Pancreas (tissue), 10 donors: Measurements from ENCODE around the gene MYEOV. TPM values are rescaled to one million over a fixed set of nuclear protein-coding genes. Genes with fewer than 3 reads are reported as not detected.

Experiments used
- ATAC-seq, 4 donors: fragments of 200-7000 bp; cut with Tn5 transposase; one replicate each; pipeline versions ENCODE4 v1.8.0 to v1.9.1; 2020; ENCODE audit warnings: mild to moderate bottlenecking in 4 of 4, moderate library complexity in 4 of 4
- DNase-seq, 6 donors: peaks; one replicate each; pipeline ENCODE4 v3.0.0-alpha.2; 2020
- FAIRE-seq: peaks from 2 replicates; lab custom pipeline; 2012; peaks lifted over from hg19 to GRCh38; lab: Jason Lieb, UNC
- H3K27ac ChIP-seq, 4 donors: fragments of 200-600 bp; sonication (generic); 1 replicate in 3 of 4; 2 replicates in 1 of 4; pipeline versions ENCODE4 v1.5.0 to v1.8.0; 2020
- H3K27me3 ChIP-seq, 4 donors: fragments of 200-600 bp; one replicate each; pipeline ENCODE4 v1.8.0; 2021
- H3K36me3 ChIP-seq, 3 donors: fragments of 200-600 bp; sonication (generic) in 1 of 3; one replicate each; pipeline versions ENCODE4 v1.5.0 to v1.8.0; 2020 to 2021
- H3K4me1 ChIP-seq, 3 donors: fragments of 200-600 bp; one replicate each; pipeline ENCODE4 v1.8.0; 2021
- H3K4me3 ChIP-seq, 4 donors: fragments of 200-600 bp; sonication (generic) in 2 of 4; one replicate each; pipeline versions ENCODE4 v1.5.0 to v1.8.0; 2020 to 2021
- H3K9me3 ChIP-seq, 4 donors: fragments of 200-600 bp; one replicate each; pipeline ENCODE4 v1.8.0; 2021
- CTCF ChIP-seq, 4 donors: fragments of 200-600 bp; sonication (generic) in 3 of 4; IDR thresholded peaks; one replicate each; pipeline versions ENCODE4 v1.5.0 to v1.8.0; 2021; ENCODE audit warnings: antibody characterized with exemption in 4 of 4
- WGBS, 2 donors: extraction: QIAGEN DNeasy Blood & Tissue Kit; methylation state at CpG; one replicate each; pipeline ENCODE4 v1.1.7; 2013; 5-methylcytosine and 5-hydroxymethylcytosine counted together
- intact Hi-C, 3 donors: fragments of 100-400 bp; cut with DNase I; formaldehyde crosslinking; loops; one replicate each; pipeline versions ENCODE4 v1.11.1 to v1.14.2; 2022
- polyA plus RNA-seq, 2 donors: library from polyadenylated mRNA; stranded (reverse); fragments of 200-250 nt; gene quantifications; one replicate each; pipeline ENCODE4 v1.2.3, GENCODE V29; 2013
- total RNA-seq, 6 donors: library from RNA; stranded (reverse); fragmentation: NEBNext Ultra II Directional in 4 of 6; extraction: Animal tissue kit (Norgen Biotek cat#: 25700) in 4 of 6; gene quantifications; one replicate each; pipeline versions ENCODE4 v1.2.1 to v1.2.4, GENCODE V29; 2021 to 2023
- donor health status: healthy with polysubstance abuse.
- donor health status: DM: no; HTN: no; CAD: no; lungs with moderate emphysema.
- donor health status: DM: no; HTN: no; CAD: no.
- donor health status: control.
- donor health status: control.
- donor health status: Bipolar disorder and iron deficiency.
- donor health status: DM: yes; HTN: yes; CAD: no.
- donor health status: DM: no; HTN: no; CAD: no.
- donor health status: DM: no; HTN: no; CAD: no.
- donor health status: DM: yes; HTN: yes; CAD: no.

Gene MYEOV
- total and polyA plus RNA-seq, 8 donors, result 0.37 to 3.8 (median 3.2) TPM; not detected in 1

GRCh38 chr11:69333879-69334278 lies 39.9 kb downstream of the MYEOV start:
- no peak for FAIRE-seq
- TF ChIP-seq CTCF (IDR thresholded peaks at IDR 0.05), result no peak

GRCh38 chr11:69335007-69335780 lies 41.2 kb downstream of the MYEOV start:
- Histone ChIP-seq H3K4me3 (no peak overlapping the region), H3K27ac (no peak overlapping the region), H3K36me3 (no peaks in the 10 kb centered on the region), H3K9me3 (no peaks in the 10 kb centered on the region), H3K4me1 (peaks cover 5 to 11% (median 9%) of the 10 kb centered on the region in 3 donors), H3K27me3 (no peaks in the 10 kb centered on the region)
- WGBS, 2 donors, result 94 to 95% methylated on average over 15 of the region's 15 CpGs
- TF ChIP-seq CTCF (IDR thresholded peaks at IDR 0.05), result no peak
- DNase-seq, result peak in 2 of 6 donors; percentile 6
- no peak for ATAC-seq
- intact Hi-C loops, result no loop called here
- FAIRE-seq, result no peak

More at GRCh38 chr11:69333879-69334278, 39.9 kb downstream of the MYEOV start:
- Histone ChIP-seq H3K27me3 (no peaks in the 10 kb centered on the region), H3K4me1 (peaks cover 5 to 11% (median 9%) of the 10 kb centered on the region in 3 donors), H3K27ac (no peak overlapping the region), H3K36me3 (no peaks in the 10 kb centered on the region), H3K4me3 (no peak overlapping the region), H3K9me3 (no peaks in the 10 kb centered on the region)
- intact Hi-C loops, result no loop called here
- ATAC-seq (no peak), DNase-seq (peak in 1 of 6 donors; percentile 2)
- WGBS, 2 donors, result 96 to 98% methylated on average over 2 of the region's 2 CpGs

- 73 to 83% methylated on average over 12 of the region's 12 CpGs for WGBS, 2 donors
- no peak for TF ChIP-seq CTCF (IDR thresholded peaks at IDR 0.05)
- FAIRE-seq (no peak), ATAC-seq (no peak), DNase-seq (peak in 1 of 6 donors; percentile 12)
- Histone ChIP-seq H3K27ac (no peak overlapping the region), H3K4me3 (no peak overlapping the region), H3K27me3 (no peaks in the 10 kb centered on the region), H3K36me3 (no peaks in the 10 kb centered on the region), H3K4me1 (peaks cover 5 to 11% (median 9%) of the 10 kb centered on the region in 3 donors), H3K9me3 (no peaks in the 10 kb centered on the region)
- intact Hi-C loops, result no loop called here
These were observed 41.9 kb downstream of the MYEOV start for GRCh38 chr11:69335781-69336405.

- H3K4me1 ChIP-seq, result peaks cover 5 to 11% (median 9%) of the 10 kb centered on the region in 3 donors
- DNase-seq (peak in 4 of 6 donors; percentile 64 to 86 (median 73)), FAIRE-seq (no peak), ATAC-seq (peak; percentile 95 to 97 (median 96))
- intact Hi-C loops, result no loop called here
- H3K9me3 ChIP-seq, result no peaks in the 10 kb centered on the region
- H3K36me3 ChIP-seq, result no peaks in the 10 kb centered on the region
- no peak overlapping the region for H3K4me3 ChIP-seq
- peak overlapping the region; percentile 34 to 76 (median 46) for H3K27ac ChIP-seq
- WGBS, 2 donors, result 17 to 22% methylated on average over 6 of the region's 6 CpGs
- H3K27me3 ChIP-seq, result no peaks in the 10 kb centered on the region
- no peak for TF ChIP-seq CTCF (IDR thresholded peaks at IDR 0.05)
These were observed 43.3 kb downstream of the MYEOV start for GRCh38 chr11:69337211-69337721.
